WERI-Rb-1 (cell line): ENCODE measurements around the gene FARSB.
A peak's percentile ranks its signal among the peaks of the same experiment; 100 is the strongest.
"Not testable (repeated sequence)": the region's sequence is repeated elsewhere in the genome, so short reads cannot be mapped to it uniquely, and the experiment has no call there.

ENCODE experiments used
- DNase-seq: peaks from one replicate; pipeline ENCODE4 v3.0.0-alpha.2; 2020
- H3K27ac ChIP-seq: fragments of 250-450 bp; sonication (Bioruptor Pico); 2 replicates; pipeline ENCODE4 v1.5.1; 2020; ENCODE audit warnings: mild to moderate bottlenecking, moderate library complexity
- H3K27me3 ChIP-seq: fragments of 250-450 bp; sonication (Bioruptor Pico); 2 replicates; pipeline ENCODE4 v1.5.1; 2021; ENCODE audit warnings: mild to moderate bottlenecking, low read depth, moderate library complexity; ENCODE audit not compliant: insufficient read depth, severe bottlenecking
- H3K36me3 ChIP-seq: fragments of 250-450 bp; sonication (Bioruptor Pico); 2 replicates; pipeline ENCODE4 v1.5.1; 2020; ENCODE audit warnings: mild to moderate bottlenecking, moderate library complexity
- H3K4me3 ChIP-seq: 2 replicates; pipeline ENCODE4 v1.5.1; 2011; ENCODE audit warnings: low read depth, mild to moderate bottlenecking, control low read depth, low read length
- H3K9me3 ChIP-seq: fragments of 250-450 bp; sonication (Bioruptor Pico); 2 replicates; pipeline ENCODE4 v1.5.1; 2021; ENCODE audit warnings: mild to moderate bottlenecking, moderate library complexity; ENCODE audit not compliant: severe bottlenecking
- CTCF ChIP-seq: IDR thresholded peaks from 2 replicates; pipeline ENCODE4 v1.5.1; 2011; ENCODE audit warnings: low read depth, mild to moderate bottlenecking, control low read depth, inconsistent platforms, low read length

FARSB gene

GRCh38 chr2:222693837-222694236 lies 37.9 kb upstream of the FARSB start:
- no peak for DNase-seq
- Histone ChIP-seq H3K27ac (no peak overlapping the region), H3K36me3 (no peaks in the 10 kb centered on the region), H3K27me3 (no peaks in the 10 kb centered on the region), H3K4me3 (no peak overlapping the region), H3K9me3 (no peaks in the 10 kb centered on the region)
- peak; percentile 20; the same call in 1 of the 2 replicates for TF ChIP-seq CTCF

- not testable (repeated sequence) for H3K27me3 ChIP-seq, H3K36me3 ChIP-seq, H3K9me3 ChIP-seq, DNase-seq, H3K27ac ChIP-seq, H3K4me3 ChIP-seq
Observed at GRCh38 chr2:222693413-222693812, 37.5 kb upstream of the FARSB start.

- peak; percentile 74 for DNase-seq
- H3K36me3 ChIP-seq = no peaks in the 10 kb centered on the region
- no peaks in the 10 kb centered on the region for H3K9me3 ChIP-seq
- H3K4me3 ChIP-seq = no peak overlapping the region
- peak; percentile 95 for TF ChIP-seq CTCF
- H3K27me3 ChIP-seq = no peaks in the 10 kb centered on the region
- H3K27ac ChIP-seq = no peak overlapping the region
Observed at GRCh38 chr2:222690564-222691200, 34.8 kb upstream of the FARSB start.

- Histone ChIP-seq H3K36me3 (no peaks in the 10 kb centered on the region), H3K27ac (no peak overlapping the region), H3K27me3 (no peaks in the 10 kb centered on the region), H3K4me3 (no peak overlapping the region), H3K9me3 (no peaks in the 10 kb centered on the region)
- no peak for DNase-seq
- TF ChIP-seq CTCF = no peak
Observed at GRCh38 chr2:222689322-222689721, 33.4 kb upstream of the FARSB start.

- no peak for DNase-seq
- no peaks in the 10 kb centered on the region for H3K9me3 ChIP-seq
- H3K36me3 ChIP-seq = no peaks in the 10 kb centered on the region
- H3K4me3 ChIP-seq = no peak overlapping the region
- no peak overlapping the region for H3K27ac ChIP-seq
- H3K27me3 ChIP-seq = no peaks in the 10 kb centered on the region
- no peak for TF ChIP-seq CTCF
Observed at GRCh38 chr2:222688917-222689316, 33.0 kb upstream of the FARSB start.

- no peaks in the 10 kb centered on the region for H3K9me3 ChIP-seq
- no peaks in the 10 kb centered on the region for H3K36me3 ChIP-seq
- no peak overlapping the region for H3K4me3 ChIP-seq
- no peaks in the 10 kb centered on the region for H3K27me3 ChIP-seq
- no peak for TF ChIP-seq CTCF
- H3K27ac ChIP-seq = no peak overlapping the region
- no peak for DNase-seq
Observed at GRCh38 chr2:222686086-222686750, 30.3 kb upstream of the FARSB start.
